GM12878 (cell line): ENCODE data around the gene ROBO1. TPM values are rescaled to one million over a fixed set of nuclear protein-coding genes. Genes with fewer than 3 reads are reported as not detected.

ENCODE experiments used
- ATAC-seq: fragments of 200-7000 bp; cut with Tn5 transposase; 3 replicates; pipeline ENCODE4 v1.9.1; 2020; ENCODE audit warnings: mild to moderate bottlenecking, moderate library complexity
- BruUV-seq: library from RNA; stranded (reverse); fragments of 400-500 nt; replicated peaks from 2 replicates; lab custom pipeline; 2021; lab: Mats Ljungman, UMichigan
- CTCF ChIA-PET: fragments of 300-600 bp; sonication (Branson Sonifier 250); formaldehyde crosslinking; extraction: SDS; loops from one replicate; lab custom pipeline; 2021; ENCODE audit warnings: inconsistent platforms; lab: Yijun Ruan, JAX
- POLR2A ChIA-PET: fragments of 350-600 bp; formaldehyde crosslinking; extraction: SDS; loops from one replicate; lab custom pipeline; 2021; ENCODE audit warnings: inconsistent platforms; lab: Charles Lee
- RAD21 ChIA-PET: fragments of 300-600 bp; sonication (Branson Sonifier 250); formaldehyde crosslinking; loops from one replicate; lab custom pipeline; 2023; ENCODE audit warnings: antibody characterized with exemption; ENCODE audit not compliant: unreplicated experiment; lab: Charles Lee
- SMC1A ChIA-PET: fragments of 300-600 bp; sonication (Branson Sonifier 250); formaldehyde crosslinking; loops from one replicate; lab custom pipeline; 2023; ENCODE audit not compliant: unreplicated experiment, uncharacterized antibody; lab: Charles Lee
- DNase-seq: peaks from one replicate; pipeline ENCODE4 v3.0.0-alpha.2; 2011; ENCODE audit warnings: low read depth, low spot score
- FAIRE-seq: peaks from 3 replicates; lab custom pipeline; 2011; peaks lifted over from hg19 to GRCh38; lab: Jason Lieb, UNC
- H2AFZ ChIP-seq: 2 replicates; pipeline ENCODE4 v1.6.0; 2011; ENCODE audit warnings: low read depth, low read length, control low read depth; ENCODE audit not compliant: control insufficient read depth
- H3K27ac ChIP-seq: 2 replicates; pipeline ENCODE4 v1.5.1; 2011; ENCODE audit warnings: control low read depth; ENCODE audit not compliant: control insufficient read depth, insufficient read depth
- H3K27me3 ChIP-seq, 2 experiments: replicated peaks in 1 of 2; 2 replicates each; pipeline versions ENCODE4 v1.6.0 to v1.6.1; 2011; ENCODE audit warnings: low read length in 1 of 2; ENCODE audit not compliant: control insufficient read depth in 2 of 2, insufficient read depth in 2 of 2
- H3K36me3 ChIP-seq, 2 experiments: 2 replicates each; pipeline ENCODE4 v1.5.1; 2011; ENCODE audit warnings: low read length in 1 of 2; ENCODE audit not compliant: control insufficient read depth in 2 of 2, insufficient read depth in 2 of 2
- H3K4me1 ChIP-seq: 2 replicates; pipeline ENCODE4 v1.6.1; 2011; ENCODE audit warnings: mild to moderate bottlenecking, low read length, moderate library complexity, mixed read lengths; ENCODE audit not compliant: control insufficient read depth, insufficient read depth
- H3K4me2 ChIP-seq: 2 replicates; pipeline ENCODE4 v1.6.0; 2011; ENCODE audit warnings: control low read depth; ENCODE audit not compliant: control insufficient read depth, insufficient read depth
- H3K4me3 ChIP-seq: fragments of 200-600 bp; sonication (generic); 2 replicates; pipeline ENCODE4 v1.5.1; 2016
- H3K79me2 ChIP-seq: 2 replicates; pipeline ENCODE4 v1.6.0; 2011; ENCODE audit warnings: low read length; ENCODE audit not compliant: control insufficient read depth, insufficient read depth
- H3K9ac ChIP-seq: 2 replicates; pipeline ENCODE4 v1.8.0; 2011; ENCODE audit warnings: low read length, control low read depth, mixed read lengths; ENCODE audit not compliant: control insufficient read depth, insufficient read depth
- H3K9me3 ChIP-seq: replicated peaks from 3 replicates; pipeline ENCODE4 v1.5.1; 2011; ENCODE audit warnings: mild to moderate bottlenecking, low read length; ENCODE audit not compliant: control insufficient read depth, insufficient read depth
- H4K20me1 ChIP-seq: 2 replicates; pipeline ENCODE4 v1.6.0; 2011; ENCODE audit not compliant: control insufficient read depth, insufficient read depth
- CHD4 ChIP-seq: fragments of 200-600 bp; sonication (generic); IDR thresholded peaks from 2 replicates; pipeline ENCODE4 v1.6.1; 2016; ENCODE audit warnings: mild to moderate bottlenecking
- E4F1 ChIP-seq: fragments of 450-650 bp; IDR thresholded peaks from 2 replicates; pipeline ENCODE4 v1.6.1; 2018; ENCODE audit warnings: borderline replicate concordance, mild to moderate bottlenecking; ENCODE audit not compliant: partially characterized antibody
- FOXM1 ChIP-seq: IDR thresholded peaks from 2 replicates; pipeline ENCODE4 v1.6.1; 2012; ENCODE audit warnings: low read depth, mild to moderate bottlenecking, inconsistent platforms, low read length, moderate library complexity
- IRF3 ChIP-seq: fragments of 450-650 bp; IDR thresholded peaks from 2 replicates; pipeline ENCODE4 v1.6.1; 2014; ENCODE audit warnings: mild to moderate bottlenecking
- IRF5 ChIP-seq: fragments of 450-650 bp; IDR thresholded peaks from 2 replicates; pipeline ENCODE4 v1.6.1; 2017; ENCODE audit warnings: borderline replicate concordance
- LARP7 ChIP-seq: fragments of 450-650 bp; IDR thresholded peaks from 2 replicates; pipeline ENCODE4 v1.6.1; 2017; ENCODE audit warnings: mild to moderate bottlenecking
- MEF2B ChIP-seq: fragments of 450-650 bp; IDR thresholded peaks from 2 replicates; pipeline ENCODE4 v1.6.1; 2018; ENCODE audit warnings: mild to moderate bottlenecking, moderate library complexity; ENCODE audit not compliant: partially characterized antibody, poor library complexity, severe bottlenecking
- NFYA ChIP-seq: IDR thresholded peaks from 2 replicates; pipeline ENCODE4 v1.6.1; 2011; ENCODE audit warnings: low read depth, mild to moderate bottlenecking, low read length, improper control_type of control experiment, borderline replicate concordance
- RELA ChIP-seq: fragments of 450-650 bp; IDR thresholded peaks from 2 replicates; pipeline ENCODE4 v1.8.0; 2014; ENCODE audit warnings: borderline replicate concordance; ENCODE audit not compliant: partially characterized antibody
- SIN3A ChIP-seq: IDR thresholded peaks from 2 replicates; pipeline ENCODE4 v1.6.1; 2012; ENCODE audit warnings: low read depth, low read length, improper control_type of control experiment
- SMAD1 ChIP-seq: fragments of 450-650 bp; IDR thresholded peaks from 2 replicates; pipeline ENCODE4 v1.6.1; 2018; ENCODE audit warnings: mild to moderate bottlenecking, low read depth; ENCODE audit not compliant: partially characterized antibody
- SUPT20H ChIP-seq: IDR thresholded peaks from 2 replicates; pipeline ENCODE4 v1.6.1; 2011; ENCODE audit warnings: low read depth, mild to moderate bottlenecking, low read length, moderate library complexity, borderline replicate concordance; ENCODE audit not compliant: control insufficient read depth
- WGBS: methylation state at CpG from one replicate; pipeline ENCODE4 v1.1.6; 2016; ENCODE audit warnings: low lambda C conversion rate; ENCODE audit not compliant: insufficient replicate concordance, insufficient coverage; ENCODE audit errors: missing lambda C conversion rate; 5-methylcytosine and 5-hydroxymethylcytosine counted together
- in situ Hi-C: fragments of 300-500 bp; cut with MboI; formaldehyde crosslinking; loops from 9 replicates; pipeline ENCODE4 v1.14.3; 2018; ENCODE audit warnings: mixed read lengths
- intact Hi-C: fragments of 100-400 bp; cut with micrococcal nuclease; formaldehyde crosslinking; loops from one replicate; pipeline ENCODE4 v1.14.2; 2022; ENCODE audit not compliant: unreplicated experiment
- polyA plus RNA-seq, 11 experiments: library from polyadenylated mRNA; depleted of rRNA in 4 of 11; unstranded in 6 of 11; stranded (reverse) in 5 of 11; fragments of >200 nt; fragmentation: Nextera tagmentation in 4 of 11; fragmentation: Illumina TruSeq in 1 of 11; extraction: Ambion mirVana in 4 of 11; extraction: Trizol in 1 of 11; gene quantifications; 1 replicate in 1 of 11; 2 replicates in 10 of 11; pipeline versions ENCODE4 v1.2.1 to v1.2.3, GENCODE V29; 2011 to 2016; ENCODE audit warnings: inconsistent platforms in 2 of 11, missing spikeins in 2 of 11, low read depth in 1 of 11
- total RNA-seq, 4 experiments: library from RNA; depleted of rRNA in 3 of 4; stranded (reverse); fragments of >200 nt in 3 of 4; fragmentation: Illumina TruSeq in 1 of 4; extraction: Trizol in 1 of 4; gene quantifications; 2 replicates each; pipeline versions ENCODE4 v1.2.1 to v1.2.3, GENCODE V29; 2013 to 2021
- TF ChIP-seq, protein P1 (sequence below): IDR thresholded peaks from 2 replicates; pipeline ENCODE4 v1.6.1; 2011; ENCODE audit warnings: low read depth, mild to moderate bottlenecking, low read length, moderate library complexity, borderline replicate concordance; ENCODE audit errors: extremely low read depth
- TF ChIP-seq, protein P2 (sequence below): IDR thresholded peaks from 2 replicates; pipeline ENCODE4 v1.6.1; 2012; ENCODE audit warnings: low read depth, low read length, improper control_type of control experiment

The ROBO1 gene
- total and polyA plus RNA-seq, 10 of the 15 experiments (the other 5 are each of a cell fraction or from before 2014, with no cell fraction given) = 0.29 to 46.5 (median 1.2) TPM

GRCh38 chr3:79170021-79170420 lies 597.8 kb downstream of the ROBO1 start (continued):
- TF ChIP-seq SUPT20H = no peak
- TF ChIP-seq, protein P1, sequence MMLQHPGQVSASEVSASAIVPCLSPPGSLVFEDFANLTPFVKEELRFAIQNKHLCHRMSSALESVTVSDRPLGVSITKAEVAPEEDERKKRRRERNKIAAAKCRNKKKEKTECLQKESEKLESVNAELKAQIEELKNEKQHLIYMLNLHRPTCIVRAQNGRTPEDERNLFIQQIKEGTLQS = no peak
- TF ChIP-seq RELA = no peak
- TF ChIP-seq MEF2B = no peak

GRCh38 chr3:79167651-79168416 lies 600.0 kb downstream of the ROBO1 start:
- ATAC-seq (no peak), FAIRE-seq (no peak), DNase-seq (no peak)
- ChIA-PET SMC1A (interaction anchor here (0.8 to 1.0 kb wide), 2 partner anchors 9 to 93 kb away, joined by 3 read pairs; no protein-coding TSS in a partner anchor), CTCF (no interaction called here), POLR2A (no interaction called here), RAD21 (no interaction called here)
- Histone ChIP-seq H3K79me2 (no peaks in the 10 kb centered on the region), H2AFZ (no peak overlapping the region), H3K27ac (no peak overlapping the region), H3K4me3 (no peak overlapping the region), H3K9ac (no peak overlapping the region), H3K36me3 (no peaks in the 10 kb centered on the region), H3K4me2 (no peak overlapping the region), H3K4me1 (no peaks in the 10 kb centered on the region), H4K20me1 (no peaks in the 10 kb centered on the region), H3K9me3 (no peaks in the 10 kb centered on the region), H3K27me3 (no peaks in the 10 kb centered on the region)
- in situ Hi-C loops = no loop called here
- 41% methylated on average over 5 of the region's 5 CpGs for WGBS
- BruUV-seq = no TSS peak
- intact Hi-C loops = no loop called here
- TF ChIP-seq NFYA = no peak
- TF ChIP-seq, protein P2, sequence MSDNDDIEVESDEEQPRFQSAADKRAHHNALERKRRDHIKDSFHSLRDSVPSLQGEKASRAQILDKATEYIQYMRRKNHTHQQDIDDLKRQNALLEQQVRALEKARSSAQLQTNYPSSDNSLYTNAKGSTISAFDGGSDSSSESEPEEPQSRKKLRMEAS = no peak
- TF ChIP-seq SIN3A = no peak
- TF ChIP-seq FOXM1 = no peak
- TF ChIP-seq IRF3 = no peak
- no peak for TF ChIP-seq LARP7
- TF ChIP-seq IRF5 = no peak
- no peak for TF ChIP-seq SMAD1
- no peak for TF ChIP-seq CHD4
- TF ChIP-seq E4F1 = no peak
